SK-N-SH (cell line): ENCODE results near the gene HOXA2. TPM values are rescaled to one million over a fixed set of nuclear protein-coding genes. Genes with fewer than 3 reads are reported as not detected.

Source experiments
- CTCF ChIA-PET: fragments of 300-600, 350-600 bp; formaldehyde crosslinking; extraction: SDS; loops from one replicate; lab custom pipeline; 2021; lab: Yijun Ruan, JAX
- POLR2A ChIA-PET: fragments of 350-600 bp; sonication (Branson Sonifier 250); formaldehyde crosslinking; extraction: SDS; loops from one replicate; lab custom pipeline; 2020; ENCODE audit warnings: antibody characterized with exemption, inconsistent platforms; lab: Yijun Ruan, JAX
- DNase-seq: peaks from one replicate; pipeline ENCODE4 v3.0.0; 2012
- H2AFZ ChIP-seq: fragments of 200-600 bp; sonication (generic); 2 replicates; pipeline ENCODE4 v1.8.1; 2016; ENCODE audit warnings: antibody characterized with exemption, mild to moderate bottlenecking, low read depth
- H3F3A ChIP-seq: fragments of 200-600 bp; sonication (generic); replicated peaks from 2 replicates; pipeline ENCODE3; 2016; ENCODE audit warnings: antibody characterized with exemption, mild to moderate bottlenecking; ENCODE audit not compliant: insufficient read depth
- H3K27ac ChIP-seq, 2 experiments: fragments of 200-500 bp in 1 of 2; fragments of 200-600 bp in 1 of 2; sonication (Bioruptor generic) in 1 of 2; sonication (generic), shearing (Covaris generic) in 1 of 2; 2 replicates each; pipeline versions ENCODE4 v1.5.1 to v1.6.1; 2014 to 2016; ENCODE audit warnings: low read depth in 2 of 2, inconsistent platforms in 1 of 2, low read length in 1 of 2, mild to moderate bottlenecking in 1 of 2, mixed read lengths in 1 of 2
- H3K27me3 ChIP-seq: fragments of 200-600 bp; sonication (generic), shearing (Covaris generic); 2 replicates; pipeline ENCODE4 v1.6.1; 2016; ENCODE audit warnings: mixed run types; ENCODE audit not compliant: insufficient read depth
- H3K36me3 ChIP-seq, 2 experiments: fragments of 200-500 bp in 1 of 2; fragments of 200-600 bp in 1 of 2; sonication (Bioruptor generic) in 1 of 2; sonication (generic) in 1 of 2; replicated peaks in 1 of 2; 2 replicates each; pipeline versions ENCODE3 to v1.5.1; 2014 to 2016; ENCODE audit warnings: low read length in 1 of 2, mild to moderate bottlenecking in 1 of 2; ENCODE audit not compliant: insufficient read depth in 2 of 2, control insufficient read depth in 1 of 2
- H3K4me1 ChIP-seq, 2 experiments: fragments of 200-500 bp in 1 of 2; fragments of 200-600 bp in 1 of 2; sonication (Bioruptor generic) in 1 of 2; sonication (generic), shearing (Covaris generic) in 1 of 2; 2 replicates each; pipeline versions ENCODE4 v1.5.1 to v1.6.1; 2014 to 2016; ENCODE audit warnings: low read depth in 1 of 2, low read length in 1 of 2, mixed run types in 1 of 2; ENCODE audit not compliant: insufficient read depth in 2 of 2, control insufficient read depth in 1 of 2
- H3K4me2 ChIP-seq: fragments of 200-600 bp; sonication (generic), shearing (Covaris generic); 2 replicates; pipeline ENCODE4 v1.6.1; 2017; ENCODE audit warnings: mixed run types
- H3K4me3 ChIP-seq, 2 experiments: fragments of 200-500 bp in 1 of 2; fragments of 200-600 bp in 1 of 2; sonication (Bioruptor generic) in 1 of 2; sonication (generic), shearing (Covaris generic) in 1 of 2; 2 replicates each; pipeline versions ENCODE4 v1.5.1 to v1.8.1; 2014 to 2016; ENCODE audit warnings: low read depth in 2 of 2, inconsistent platforms in 1 of 2, low read length in 1 of 2, mild to moderate bottlenecking in 1 of 2, mixed read lengths in 1 of 2, moderate library complexity in 1 of 2
- H3K79me2 ChIP-seq: fragments of 200-600 bp; sonication (generic); 2 replicates; pipeline ENCODE4 v1.8.1; 2017; ENCODE audit warnings: mild to moderate bottlenecking; ENCODE audit not compliant: insufficient read depth
- H3K9ac ChIP-seq: fragments of 200-600 bp; sonication (generic); 2 replicates; pipeline ENCODE4 v1.6.1; 2017; ENCODE audit warnings: mixed run types
- H3K9me2 ChIP-seq: fragments of 200-600 bp; sonication (generic); 2 replicates; pipeline ENCODE4 v1.6.1; 2017; ENCODE audit warnings: mixed run types
- H3K9me3 ChIP-seq: fragments of 200-600 bp; sonication (generic); 2 replicates; pipeline ENCODE4 v1.6.1; 2017; ENCODE audit warnings: mixed run types, mild to moderate bottlenecking, moderate library complexity
- H4K20me1 ChIP-seq: fragments of 200-600 bp; sonication (generic); 2 replicates; pipeline ENCODE4 v1.6.1; 2017; ENCODE audit warnings: mild to moderate bottlenecking, mixed run types; ENCODE audit not compliant: insufficient read depth
- CHD2 ChIP-seq: fragments of 150-350 bp; IDR thresholded peaks from 2 replicates; pipeline ENCODE4 v1.6.1; 2018; ENCODE audit warnings: low read length; ENCODE audit not compliant: partially characterized antibody
- ELF1 ChIP-seq: IDR thresholded peaks from 2 replicates; pipeline ENCODE4 v1.4.0; 2012
- EZH2phosphoT487 ChIP-seq: fragments of 200-600 bp; sonication (generic); IDR thresholded peaks from 2 replicates; pipeline ENCODE4 v1.6.1; 2017; ENCODE audit warnings: low read depth, mixed run types, mild to moderate bottlenecking, antibody characterized with exemption, moderate library complexity, borderline replicate concordance
- FOSL2 ChIP-seq: IDR thresholded peaks from 2 replicates; pipeline ENCODE4 v1.4.0; 2012; ENCODE audit warnings: low read depth, mild to moderate bottlenecking, moderate library complexity, borderline replicate concordance
- FOXM1 ChIP-seq: IDR thresholded peaks from 2 replicates; pipeline ENCODE4 v1.4.0; 2012; ENCODE audit warnings: low read depth, mild to moderate bottlenecking
- GABPA ChIP-seq: IDR thresholded peaks from 2 replicates; pipeline ENCODE4 v1.4.0; 2012; ENCODE audit warnings: low read depth, mild to moderate bottlenecking
- GATA2 ChIP-seq: sonication (generic); formaldehyde crosslinking; IDR thresholded peaks from 2 replicates; pipeline ENCODE4 v1.5.0; 2020; ENCODE audit warnings: mild to moderate bottlenecking, missing genetic modification reagents
- IRF3 ChIP-seq: fragments of 150-350 bp; IDR thresholded peaks from 2 replicates; pipeline ENCODE4 v1.6.1; 2016; ENCODE audit warnings: mild to moderate bottlenecking, low read depth, low read length
- JUND ChIP-seq: IDR thresholded peaks from 2 replicates; pipeline ENCODE4 v1.4.0; 2012
- MXI1 ChIP-seq: IDR thresholded peaks from 2 replicates; pipeline ENCODE4 v1.6.1; 2012; ENCODE audit warnings: mild to moderate bottlenecking, low read depth, low read length, improper control_type of control experiment
- POLR2AphosphoS5 ChIP-seq: IDR thresholded peaks from 2 replicates; pipeline ENCODE4 v1.6.1; 2012; ENCODE audit warnings: low read depth, low read length
- RAD21 ChIP-seq: IDR thresholded peaks from 2 replicates; pipeline ENCODE4 v1.6.1; 2012; ENCODE audit warnings: mild to moderate bottlenecking, low read length
- RFX5 ChIP-seq: IDR thresholded peaks from 2 replicates; pipeline ENCODE4 v1.6.1; 2012; ENCODE audit warnings: mild to moderate bottlenecking, improper control_type of control experiment, low read length
- SIN3A ChIP-seq: IDR thresholded peaks from 2 replicates; pipeline ENCODE4 v1.6.1; 2012; ENCODE audit warnings: low read depth, mild to moderate bottlenecking, low read length, moderate library complexity, borderline replicate concordance
- SMC3 ChIP-seq: IDR thresholded peaks from 2 replicates; pipeline ENCODE4 v1.6.1; 2012; ENCODE audit warnings: low read depth, low read length, improper control_type of control experiment
- TAF1 ChIP-seq: IDR thresholded peaks from 2 replicates; pipeline ENCODE4 v1.6.1; 2012; ENCODE audit warnings: low read depth, mild to moderate bottlenecking, low read length, moderate library complexity, borderline replicate concordance
- TEAD4 ChIP-seq: IDR thresholded peaks from 2 replicates; pipeline ENCODE4 v1.4.0; 2012; ENCODE audit warnings: mild to moderate bottlenecking, borderline replicate concordance; ENCODE audit not compliant: insufficient read depth
- YY1 ChIP-seq: IDR thresholded peaks from 2 replicates; pipeline ENCODE4 v1.4.0; 2012; ENCODE audit warnings: low read depth, mild to moderate bottlenecking
- WGBS: methylation state at CpG from one replicate; pipeline ENCODE4 v1.1.6; 2017; ENCODE audit warnings: low lambda C conversion rate; 5-methylcytosine and 5-hydroxymethylcytosine counted together
- polyA plus RNA-seq, 3 experiments: library from polyadenylated mRNA; depleted of rRNA; stranded (reverse); fragments of >200 nt; gene quantifications; 2 replicates each; pipeline ENCODE4 v1.2.3, GENCODE V29; 2012
- TF ChIP-seq, protein P1 (sequence below): fragments of 150-350 bp; IDR thresholded peaks from 2 replicates; pipeline ENCODE4 v1.6.1; 2017; ENCODE audit warnings: antibody characterized with exemption, low read length, low read depth, borderline replicate concordance
- TF ChIP-seq, protein P2 (sequence below): IDR thresholded peaks from 2 replicates; pipeline ENCODE4 v1.4.0; 2012; ENCODE audit warnings: low read depth, borderline replicate concordance

HOXA2 gene
- polyA plus RNA-seq, 1 of the 3 experiments (the other 2 are of a cell fraction) = not detected

DNA sequence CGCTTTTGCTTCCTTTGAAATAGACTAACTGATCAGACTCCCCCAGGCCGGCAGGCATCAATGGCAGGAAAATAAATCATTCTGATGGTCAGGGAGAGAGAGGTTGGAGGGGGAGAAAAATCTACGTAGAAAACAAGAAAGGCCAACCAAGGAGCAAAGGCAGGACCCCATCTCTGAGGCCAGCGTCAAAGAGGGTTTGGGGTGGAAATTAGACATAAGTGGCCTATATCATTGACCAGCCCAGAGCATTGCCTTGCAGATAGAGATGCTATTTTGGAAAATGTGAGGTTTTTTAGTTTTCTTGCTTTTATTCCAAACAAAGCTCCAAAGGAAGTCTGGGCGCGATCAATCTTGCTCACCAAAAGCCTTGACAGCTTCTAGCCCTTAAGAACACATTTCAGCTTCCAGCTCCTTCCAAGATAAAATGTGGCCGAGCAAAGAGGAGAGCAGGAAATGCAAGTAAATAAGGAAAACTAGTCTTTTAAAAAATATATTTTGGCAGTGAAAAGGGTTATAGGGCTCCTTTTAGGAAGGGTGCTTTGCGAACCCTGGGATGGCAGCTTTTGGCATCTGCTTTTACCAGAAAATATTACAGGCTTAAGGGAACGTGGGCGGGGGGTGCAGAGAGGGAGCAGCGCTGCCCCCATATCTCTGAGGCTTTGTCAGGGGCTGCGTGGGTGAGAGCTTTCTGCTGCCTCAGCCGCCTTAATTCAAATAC is 2.0 kb upstream of the HOXA2 start:
- no peaks in the 10 kb centered on the region for H4K20me1 ChIP-seq
- H3F3A ChIP-seq = no peaks in the 10 kb centered on the region
- no peak overlapping the region for H3K27ac ChIP-seq
- TF ChIP-seq MXI1 = no peak
- TF ChIP-seq POLR2AphosphoS5 = no peak
- no peak for TF ChIP-seq YY1
- no peaks in the 10 kb centered on the region for H3K79me2 ChIP-seq
- WGBS = 11% methylated on average over 13 of the region's 13 CpGs
- H3K4me2 ChIP-seq = no peak overlapping the region
- H3K4me1 ChIP-seq = no peaks in the 10 kb centered on the region; a peak in 1 of 4 replicates
- H3K36me3 ChIP-seq = no peaks in the 10 kb centered on the region
- peaks cover 100% of the 10 kb centered on the region for H3K27me3 ChIP-seq
- H3K9me3 ChIP-seq = no peaks in the 10 kb centered on the region
- no peaks in the 10 kb centered on the region for H3K9me2 ChIP-seq
- H2AFZ ChIP-seq = no peak overlapping the region
- no peak overlapping the region for H3K4me3 ChIP-seq
- no peak for DNase-seq
- ChIA-PET CTCF (interaction anchor here (1.0 to 1.8 kb wide), 4 partner anchors 47 to 423 kb away, joined by 3 to 5 read pairs (median 4); no protein-coding TSS in a partner anchor), POLR2A (no interaction called here)
- H3K9ac ChIP-seq = no peak overlapping the region

- ChIA-PET POLR2A (no interaction called here), CTCF (no interaction called here)
- Histone ChIP-seq H3K4me1 (no peaks in the 10 kb centered on the region; a peak in 1 of 4 replicates), H3K9me2 (no peaks in the 10 kb centered on the region), H3K27me3 (peaks cover 100% of the 10 kb centered on the region), H3K9ac (no peak overlapping the region), H3F3A (no peaks in the 10 kb centered on the region), H3K9me3 (no peaks in the 10 kb centered on the region), H4K20me1 (no peaks in the 10 kb centered on the region), H3K4me3 (no peak overlapping the region), H3K27ac (no peak overlapping the region), H2AFZ (no peak overlapping the region; the same call in 1 of the 2 replicates), H3K36me3 (no peaks in the 10 kb centered on the region), H3K4me2 (no peak overlapping the region), H3K79me2 (no peaks in the 10 kb centered on the region)
- 16% methylated on average over 35 of the region's 35 CpGs for WGBS
- DNase-seq = no peak
- TF ChIP-seq GATA2 (no peak), ELF1 (no peak), FOSL2 (no peak), CHD2 (no peak), SIN3A (no peak), IRF3 (no peak), GABPA (no peak), FOXM1 (no peak), RFX5 (no peak), TEAD4 (no peak), EZH2phosphoT487 (no peak; the same call in 1 of the 2 replicates), SMC3 (no peak), RAD21 (no peak), TAF1 (no peak), JUND (no peak)
- TF ChIP-seq, protein P1, sequence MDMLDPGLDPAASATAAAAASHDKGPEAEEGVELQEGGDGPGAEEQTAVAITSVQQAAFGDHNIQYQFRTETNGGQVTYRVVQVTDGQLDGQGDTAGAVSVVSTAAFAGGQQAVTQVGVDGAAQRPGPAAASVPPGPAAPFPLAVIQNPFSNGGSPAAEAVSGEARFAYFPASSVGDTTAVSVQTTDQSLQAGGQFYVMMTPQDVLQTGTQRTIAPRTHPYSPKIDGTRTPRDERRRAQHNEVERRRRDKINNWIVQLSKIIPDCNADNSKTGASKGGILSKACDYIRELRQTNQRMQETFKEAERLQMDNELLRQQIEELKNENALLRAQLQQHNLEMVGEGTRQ = no peak
- TF ChIP-seq, protein P2, sequence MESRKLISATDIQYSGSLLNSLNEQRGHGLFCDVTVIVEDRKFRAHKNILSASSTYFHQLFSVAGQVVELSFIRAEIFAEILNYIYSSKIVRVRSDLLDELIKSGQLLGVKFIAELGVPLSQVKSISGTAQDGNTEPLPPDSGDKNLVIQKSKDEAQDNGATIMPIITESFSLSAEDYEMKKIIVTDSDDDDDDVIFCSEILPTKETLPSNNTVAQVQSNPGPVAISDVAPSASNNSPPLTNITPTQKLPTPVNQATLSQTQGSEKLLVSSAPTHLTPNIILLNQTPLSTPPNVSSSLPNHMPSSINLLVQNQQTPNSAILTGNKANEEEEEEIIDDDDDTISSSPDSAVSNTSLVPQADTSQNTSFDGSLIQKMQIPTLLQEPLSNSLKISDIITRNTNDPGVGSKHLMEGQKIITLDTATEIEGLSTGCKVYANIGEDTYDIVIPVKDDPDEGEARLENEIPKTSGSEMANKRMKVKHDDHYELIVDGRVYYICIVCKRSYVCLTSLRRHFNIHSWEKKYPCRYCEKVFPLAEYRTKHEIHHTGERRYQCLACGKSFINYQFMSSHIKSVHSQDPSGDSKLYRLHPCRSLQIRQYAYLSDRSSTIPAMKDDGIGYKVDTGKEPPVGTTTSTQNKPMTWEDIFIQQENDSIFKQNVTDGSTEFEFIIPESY = no peak
Observed at GRCh38 chr7:27103489-27104226, 1.2 kb upstream of the HOXA2 start.
